Activated CD8-positive, alpha-beta T cell treated with anti-CD3 and anti-CD28 coated beads for 36 hours (primary cell): ENCODE data around the gene ZDHHC3. TPM values are rescaled to one million over a fixed set of nuclear protein-coding genes. Genes with fewer than 3 reads are reported as not detected.

ENCODE experiments used
- ATAC-seq: fragments of 200-7000 bp; cut with Tn5 transposase; one replicate; pipeline ENCODE4 v1.10.0; 2021; ENCODE audit warnings: mild to moderate bottlenecking, moderate library complexity
- CTCF ChIA-PET: fragments of 350-600 bp; sonication (Branson Sonifier 250); formaldehyde crosslinking; loops from one replicate; lab custom pipeline; 2021; ENCODE audit warnings: antibody characterized with exemption; lab: Charles Lee
- POLR2A ChIA-PET: fragments of 350-600 bp; sonication (Branson Sonifier 250); formaldehyde crosslinking; loops from one replicate; lab custom pipeline; 2021; ENCODE audit warnings: antibody characterized with exemption; lab: Charles Lee
- DNase-seq: peaks from one replicate; pipeline ENCODE4 v3.0.0-alpha.2; 2020
- H3K27ac Mint-ChIP-seq: one replicate; pipeline ENCODE4 v1.8.0; 2021; ENCODE audit warnings: mild to moderate bottlenecking, mixed read lengths
- H3K27me3 Mint-ChIP-seq: one replicate; pipeline ENCODE4 v1.8.0; 2021; ENCODE audit warnings: mixed read lengths
- H3K36me3 Mint-ChIP-seq: one replicate; pipeline ENCODE4 v1.8.0; 2021; ENCODE audit warnings: low read depth, mixed read lengths
- H3K4me1 Mint-ChIP-seq: one replicate; pipeline ENCODE4 v1.8.0; 2021; ENCODE audit warnings: low read depth, mixed read lengths
- H3K4me3 Mint-ChIP-seq: one replicate; pipeline ENCODE4 v1.8.0; 2021; ENCODE audit warnings: mild to moderate bottlenecking, moderate library complexity, mixed read lengths
- H3K9me3 Mint-ChIP-seq: one replicate; pipeline ENCODE4 v1.8.0; 2021; ENCODE audit warnings: mixed read lengths
- CTCF ChIP-seq: fragments of 200-600 bp; IDR thresholded peaks from one replicate; pipeline ENCODE4 v1.8.0; 2022; ENCODE audit warnings: antibody characterized with exemption, mild to moderate bottlenecking
- intact Hi-C: fragments of 100-400 bp; cut with micrococcal nuclease; formaldehyde crosslinking; loops from one replicate; pipeline ENCODE4 v1.10.0; 2022
- total RNA-seq, 2 experiments: library from RNA; stranded (reverse); gene quantifications; one replicate each; pipeline ENCODE4 v1.2.3, GENCODE V29; 2021

The ZDHHC3 gene
- total RNA-seq, 2 experiments from 2014 or later, result 28.6 to 36.0 TPM

GRCh38 chr3:44923632-44924456, 52.1 kb downstream of the ZDHHC3 start:
- intact Hi-C loops, result no loop called here
- POLR2A ChIA-PET, result interaction anchor here (1.1 kb wide), 1 partner anchor 44 kb away, joined by 3 read pairs; no protein-coding TSS in a partner anchor
- CTCF ChIA-PET, result interaction anchor here (1.2 to 3.4 kb wide), 2 partner anchors 10 to 391 kb away, joined by 5 to 18 read pairs; no protein-coding TSS in a partner anchor
- no peak overlapping the region for H3K27ac Mint-ChIP-seq
- no peak for TF ChIP-seq CTCF
- ATAC-seq (no peak), DNase-seq (no peak)
- no peaks in the 10 kb centered on the region for H3K27me3 Mint-ChIP-seq
- H3K36me3 Mint-ChIP-seq, result peaks cover 14% of the 10 kb centered on the region
- no peak overlapping the region for H3K4me3 Mint-ChIP-seq
- no peaks in the 10 kb centered on the region for H3K9me3 Mint-ChIP-seq
- H3K4me1 Mint-ChIP-seq, result no peaks in the 10 kb centered on the region

- no peaks in the 10 kb centered on the region for H3K36me3 Mint-ChIP-seq
- no peaks in the 10 kb centered on the region for H3K27me3 Mint-ChIP-seq
- CTCF ChIA-PET, result no interaction called here
- intact Hi-C loops, result no loop called here
- H3K4me3 Mint-ChIP-seq, result no peak overlapping the region
- H3K9me3 Mint-ChIP-seq, result no peaks in the 10 kb centered on the region
- POLR2A ChIA-PET, result no interaction called here
- no peaks in the 10 kb centered on the region for H3K4me1 Mint-ChIP-seq
- no peak overlapping the region for H3K27ac Mint-ChIP-seq
- no peak for DNase-seq
- TF ChIP-seq CTCF, result no peak
- ATAC-seq, result no peak
Observed at GRCh38 chr3:44920081-44920480, 55.9 kb downstream of the ZDHHC3 start.

GRCh38 chr3:44918581-44918980, 57.4 kb downstream of the ZDHHC3 start:
- POLR2A ChIA-PET, result no interaction called here
- H3K9me3 Mint-ChIP-seq, result no peaks in the 10 kb centered on the region
- CTCF ChIA-PET, result no interaction called here
- intact Hi-C loops, result no loop called here
- DNase-seq (no peak), ATAC-seq (no peak)
- no peaks in the 10 kb centered on the region for H3K4me1 Mint-ChIP-seq
- no peak overlapping the region for H3K27ac Mint-ChIP-seq
- no peak overlapping the region for H3K4me3 Mint-ChIP-seq
- TF ChIP-seq CTCF, result no peak
- no peaks in the 10 kb centered on the region for H3K36me3 Mint-ChIP-seq
- no peaks in the 10 kb centered on the region for H3K27me3 Mint-ChIP-seq

GRCh38 chr3:44918087-44918486, 57.9 kb downstream of the ZDHHC3 start:
- no peak for TF ChIP-seq CTCF
- no peak overlapping the region for H3K4me3 Mint-ChIP-seq
- ChIA-PET POLR2A (no interaction called here), CTCF (no interaction called here)
- no peaks in the 10 kb centered on the region for H3K9me3 Mint-ChIP-seq
- H3K36me3 Mint-ChIP-seq, result no peaks in the 10 kb centered on the region
- intact Hi-C loops, result no loop called here
- DNase-seq (no peak), ATAC-seq (no peak)
- no peaks in the 10 kb centered on the region for H3K27me3 Mint-ChIP-seq
- H3K27ac Mint-ChIP-seq, result no peak overlapping the region
- H3K4me1 Mint-ChIP-seq, result no peaks in the 10 kb centered on the region

- no peak for DNase-seq
- no peak overlapping the region for H3K27ac Mint-ChIP-seq
- POLR2A ChIA-PET, result no interaction called here
- H3K9me3 Mint-ChIP-seq, result no peaks in the 10 kb centered on the region
- H3K27me3 Mint-ChIP-seq, result no peaks in the 10 kb centered on the region
- H3K4me1 Mint-ChIP-seq, result no peaks in the 10 kb centered on the region
- no peak for ATAC-seq
- H3K36me3 Mint-ChIP-seq, result no peaks in the 10 kb centered on the region
- intact Hi-C loops, result no loop called here
- no peak for TF ChIP-seq CTCF
- CTCF ChIA-PET, result interaction anchor here (0.9 to 2.1 kb wide), 4 partner anchors 154 to 386 kb away, joined by 3 to 23 read pairs (median 5); partner anchors contain the start of genes KIAA1143 and KIF15
- no peak overlapping the region for H3K4me3 Mint-ChIP-seq
Observed at GRCh38 chr3:44915702-44916438, 60.1 kb downstream of the ZDHHC3 start.
